ENCODE measurements around the gene GRXCR2.
"Not testable (repeated sequence)": the region's sequence is repeated elsewhere in the genome, so short reads cannot be mapped to it uniquely, and the experiment has no call there.

Gene GRXCR2, protein sequence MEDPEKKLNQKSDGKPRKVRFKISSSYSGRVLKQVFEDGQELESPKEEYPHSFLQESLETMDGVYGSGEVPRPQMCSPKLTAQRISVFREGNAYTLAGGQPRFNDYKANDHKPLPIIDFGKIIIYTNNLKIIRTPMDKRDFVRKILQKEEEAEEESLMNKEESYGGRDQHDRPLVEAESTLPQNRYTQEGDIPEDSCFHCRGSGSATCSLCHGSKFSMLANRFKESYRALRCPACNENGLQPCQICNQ

DNA sequence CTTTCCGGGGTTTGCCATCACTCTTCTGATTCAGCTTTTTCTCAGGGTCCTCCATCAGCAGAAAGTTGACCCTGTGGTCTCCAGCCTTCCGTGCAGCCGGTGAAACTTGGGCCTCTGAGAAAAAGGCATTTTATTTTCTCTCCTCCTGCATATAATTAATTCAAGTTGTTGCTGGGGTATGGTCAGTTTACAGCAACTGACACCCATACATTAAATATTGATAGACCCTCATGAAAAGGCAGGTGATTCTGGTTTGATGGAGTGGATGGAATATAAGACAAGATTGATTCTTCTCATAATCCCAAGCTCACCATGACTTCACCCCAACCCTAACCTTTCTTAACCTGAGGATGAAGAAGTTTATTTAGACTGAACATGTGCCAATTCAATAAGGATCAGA lies at the start of gene GRXCR2:
Gene GRXCR2, minus strand, starts transcription at position 101 of the 400 bp plus-strand sequence. Its CDS starts 46 bp downstream, at position 55.
- in situ Hi-C loops (cut with MboI; ENCODE audit: low sequenced_read_pairs): no loop called here

DNA sequence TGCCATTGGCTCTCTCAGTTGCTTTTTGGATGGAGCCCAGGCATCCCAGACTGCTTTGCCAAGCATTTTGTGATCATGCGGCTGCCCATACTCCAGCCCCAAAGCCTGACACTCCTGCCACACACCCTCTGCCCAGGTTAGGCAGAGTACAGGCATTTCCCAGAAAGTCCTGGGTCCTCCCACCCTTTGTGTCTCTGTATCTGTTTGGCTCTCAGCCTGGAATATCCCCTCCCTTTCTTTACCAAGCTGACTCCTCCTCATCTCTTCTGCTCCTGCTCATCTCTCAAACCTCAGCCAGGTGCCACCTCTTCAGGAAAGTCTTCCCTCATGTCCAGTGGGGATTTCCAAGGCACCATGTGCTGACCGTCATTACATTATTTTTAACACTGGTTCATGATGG lies 49.2 kb upstream of the GRXCR2 start:
- in situ Hi-C loops (cut with MboI; ENCODE audit: low sequenced_read_pairs): no loop called here

DNA sequence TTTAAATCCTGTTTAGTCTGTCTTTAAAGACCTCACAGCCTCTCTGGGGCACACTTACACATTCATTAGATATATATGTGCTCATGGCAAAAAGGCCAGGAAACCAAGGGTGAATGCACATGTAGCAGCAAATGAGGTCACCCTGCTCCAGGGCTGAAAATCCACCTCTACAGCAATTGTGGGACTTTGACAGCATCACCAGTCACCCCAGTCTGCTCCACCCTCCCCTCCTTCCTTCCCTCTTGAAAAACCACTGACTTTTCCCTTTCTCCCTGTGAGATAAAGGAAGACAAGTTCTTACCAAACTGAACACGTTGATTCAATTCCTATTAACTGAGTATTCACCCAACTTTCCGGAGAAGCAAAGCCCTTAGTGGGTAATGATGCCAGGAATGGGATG lies 48.4 kb upstream of the GRXCR2 start:
- in situ Hi-C loops (cut with MboI; ENCODE audit: low sequenced_read_pairs): no loop called here

DNA sequence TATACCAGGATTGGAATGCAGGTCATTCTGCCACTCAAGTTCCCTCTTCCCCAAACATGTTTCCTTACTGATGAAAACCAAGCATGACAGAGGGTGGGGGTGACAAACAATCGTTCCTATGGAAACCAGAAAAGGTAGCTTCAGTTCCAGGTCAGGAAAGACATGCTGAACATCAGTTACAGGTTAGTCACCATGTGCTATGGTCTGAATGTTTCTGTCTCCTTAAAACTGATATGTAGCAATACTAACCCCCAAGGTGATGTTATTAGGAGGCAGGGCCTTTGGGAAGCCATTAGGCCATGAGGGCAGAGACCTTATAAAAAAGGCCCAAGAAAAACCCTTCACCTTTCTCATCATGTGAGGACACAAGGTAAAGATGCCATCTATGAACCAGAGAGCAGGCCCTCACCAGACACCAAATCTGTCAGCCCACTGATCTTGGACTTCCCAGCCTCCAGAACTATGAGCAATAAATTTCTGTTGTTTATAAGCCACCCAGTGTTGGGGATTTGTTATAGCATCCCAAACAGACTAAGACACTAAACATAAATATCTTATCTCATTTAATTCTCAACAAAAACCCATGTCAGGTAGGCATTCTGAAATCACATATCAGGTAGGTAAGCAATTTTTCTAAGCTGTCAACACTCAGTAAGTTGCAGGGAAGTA lies 47.9 kb upstream of the GRXCR2 start:
- in situ Hi-C loops (cut with MboI; ENCODE audit: low sequenced_read_pairs): no loop called here

DNA sequence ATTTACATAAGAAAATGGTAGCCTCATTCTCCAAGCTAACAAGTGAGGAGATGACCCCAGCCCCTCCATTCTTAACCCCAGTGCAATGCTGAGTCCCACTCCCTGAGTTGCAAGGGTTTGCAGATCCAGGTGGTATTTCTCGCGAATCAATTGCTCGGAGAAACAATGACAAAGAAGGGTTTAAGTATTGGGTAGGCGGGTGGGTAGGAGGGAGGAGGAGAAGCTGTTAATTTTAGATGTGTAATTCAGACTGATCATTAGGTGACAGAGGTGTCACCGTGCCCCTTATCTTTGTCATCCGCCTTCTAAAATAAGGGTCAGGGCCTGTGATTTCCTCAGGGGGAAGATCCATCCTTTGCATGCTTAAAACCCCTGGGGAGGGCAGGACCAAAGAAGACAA lies 46.6 kb upstream of the GRXCR2 start:
- in situ Hi-C loops (cut with MboI; ENCODE audit: low sequenced_read_pairs): no loop called here

DNA sequence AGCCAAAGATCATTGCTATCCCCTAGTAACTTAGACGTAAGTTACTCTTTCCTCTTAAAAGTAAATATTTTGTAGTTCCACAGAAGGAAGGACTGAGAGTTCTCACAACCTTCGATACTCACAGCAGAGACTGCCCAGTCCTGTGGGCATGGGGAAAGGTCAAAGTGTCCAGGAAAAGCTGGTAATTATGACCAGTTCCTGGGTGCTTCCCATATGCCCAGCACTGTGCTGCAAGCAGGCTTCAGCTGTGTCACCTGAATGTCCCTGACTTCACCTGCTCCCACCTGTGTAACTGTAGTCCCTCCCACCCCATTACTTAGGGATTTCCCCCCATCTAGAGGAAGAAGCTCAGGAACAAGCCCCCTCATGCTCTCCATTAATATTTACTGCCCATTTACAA lies 45.6 kb upstream of the GRXCR2 start:
- in situ Hi-C loops (cut with MboI; ENCODE audit: low sequenced_read_pairs): no loop called here

DNA sequence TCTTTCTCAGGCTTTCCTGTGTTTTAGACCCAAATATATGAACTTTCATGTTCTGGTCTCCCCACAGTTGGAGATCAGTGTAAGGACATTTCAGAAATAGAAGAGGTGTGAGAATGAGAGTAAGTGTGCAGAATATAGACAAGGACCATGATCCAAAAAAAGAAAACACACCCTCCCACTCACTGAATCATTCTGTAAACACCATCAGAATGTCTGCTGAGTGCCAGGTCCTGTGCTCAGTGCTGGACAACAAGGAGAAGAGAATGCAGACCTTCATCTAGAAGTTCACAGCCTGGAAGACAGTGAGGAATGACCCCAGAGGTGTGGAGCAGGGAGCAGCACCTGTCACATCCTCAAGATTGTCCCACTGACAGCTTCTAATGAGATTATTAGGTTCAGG lies 44.5 kb upstream of the GRXCR2 start:
- in situ Hi-C loops (cut with MboI; ENCODE audit: low sequenced_read_pairs): no loop called here

DNA sequence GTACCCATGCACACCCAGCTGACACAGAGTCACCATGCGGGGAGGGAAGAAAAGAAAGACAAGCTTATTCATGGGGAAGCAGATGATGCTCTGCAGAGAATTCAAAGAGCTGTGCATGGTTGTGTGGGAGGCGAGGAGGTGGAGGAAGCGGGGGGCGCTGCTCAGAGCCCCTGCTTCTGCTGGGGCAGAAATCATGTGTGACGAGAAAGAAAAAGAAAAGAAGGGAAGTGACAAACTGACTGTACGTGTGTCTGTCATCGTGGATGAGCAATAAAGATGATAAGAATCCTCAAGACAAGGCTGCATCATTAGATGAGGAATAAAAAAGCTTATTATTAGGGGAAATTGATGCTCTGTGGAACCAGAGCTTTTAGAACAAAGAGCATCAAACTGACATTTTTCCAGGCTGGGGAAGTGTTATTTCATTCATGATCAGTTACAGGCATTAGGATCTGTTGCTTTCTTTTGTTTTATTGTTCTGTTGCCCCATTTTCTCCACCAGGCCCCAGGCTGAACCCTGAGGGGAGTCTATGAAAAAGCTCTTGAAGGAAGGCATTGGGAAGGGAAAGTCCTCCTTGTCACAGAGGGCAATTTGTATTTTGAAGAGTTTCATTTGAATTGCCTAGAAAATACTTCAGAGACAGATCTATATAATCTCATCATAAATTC lies 43.3 kb upstream of the GRXCR2 start:
- in situ Hi-C loops (cut with MboI; ENCODE audit: low sequenced_read_pairs): no loop called here

DNA sequence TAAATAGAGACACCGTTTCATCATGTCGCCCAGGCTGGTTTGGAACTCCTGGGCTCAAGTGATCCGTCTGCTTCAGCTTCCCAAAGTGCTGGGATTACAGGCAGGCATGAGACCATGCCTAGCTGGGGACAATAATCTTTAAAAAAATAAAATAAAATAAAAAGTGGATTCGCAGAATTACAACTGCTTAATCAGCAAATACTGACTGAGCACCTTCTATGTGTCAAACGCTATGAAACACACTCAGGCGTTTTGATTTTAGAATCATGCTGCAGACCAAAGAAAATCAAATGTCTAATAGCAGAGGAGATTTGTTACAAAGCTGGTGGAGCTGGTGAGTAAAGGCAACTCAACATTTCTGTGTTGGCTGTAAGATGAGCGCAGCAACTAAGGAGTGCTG lies 40.9 kb upstream of the GRXCR2 start:
- in situ Hi-C loops (cut with MboI; ENCODE audit: low sequenced_read_pairs): no loop called here

DNA sequence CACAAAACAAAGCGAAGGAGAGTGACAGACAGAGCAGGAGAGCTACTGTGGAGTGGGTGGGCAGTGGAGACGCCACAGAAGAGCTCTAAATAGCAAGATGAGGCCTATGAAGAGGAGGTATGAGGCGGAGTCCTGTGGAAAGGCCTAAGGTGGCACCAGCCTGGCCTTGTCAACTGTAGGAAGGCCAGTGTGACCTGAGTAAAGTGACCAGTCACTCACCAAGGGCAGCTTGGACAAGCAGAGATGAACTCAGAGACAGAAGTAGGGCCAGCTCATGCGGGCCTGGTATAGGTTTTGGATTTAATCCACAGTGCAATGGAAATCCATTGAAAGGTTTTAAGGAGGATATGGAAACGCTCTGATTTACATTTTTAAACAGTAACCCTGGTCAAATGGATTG lies 39.8 kb upstream of the GRXCR2 start:
- in situ Hi-C loops (cut with MboI; ENCODE audit: low sequenced_read_pairs): no loop called here

DNA sequence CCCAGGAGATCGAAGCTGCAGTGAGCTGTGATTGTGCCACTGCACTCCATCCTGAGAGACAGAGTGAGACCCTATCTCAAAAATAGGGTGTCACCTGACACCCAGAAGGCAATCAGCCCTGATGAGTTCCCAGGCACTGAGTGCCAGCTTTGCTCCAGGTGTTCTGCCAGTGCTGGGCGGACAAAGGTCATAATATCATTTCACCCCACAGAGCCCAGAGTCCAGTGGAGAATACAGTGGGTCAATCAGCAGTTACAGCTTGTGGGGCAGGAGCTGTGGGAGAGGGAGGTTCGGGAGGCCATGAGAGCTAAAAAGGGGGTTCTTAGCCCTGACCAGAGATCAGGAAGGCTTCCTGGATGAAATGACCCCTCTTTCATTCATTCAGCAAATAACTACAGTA lies 39.2 kb upstream of the GRXCR2 start:
- in situ Hi-C loops (cut with MboI; ENCODE audit: low sequenced_read_pairs): no loop called here

DNA sequence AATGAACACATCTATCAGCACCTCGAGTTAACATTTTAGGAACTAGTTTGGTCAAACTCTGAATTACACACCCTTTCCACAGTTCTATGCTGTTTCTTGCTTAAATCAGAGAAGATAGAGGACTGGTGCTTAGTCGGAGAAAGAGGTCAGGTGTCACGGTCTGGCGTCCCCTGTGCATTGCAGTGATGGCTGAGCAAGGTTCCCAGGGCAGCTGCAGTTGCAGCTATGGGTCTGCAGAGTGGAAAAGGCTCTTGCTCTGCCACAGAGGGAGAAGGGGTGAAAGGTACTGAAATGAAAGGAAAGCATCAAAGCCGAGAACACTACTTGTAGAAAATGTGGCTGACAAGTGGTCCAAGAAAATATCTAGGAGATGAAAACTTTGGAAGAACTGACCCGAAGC lies 38.4 kb upstream of the GRXCR2 start:
- in situ Hi-C loops (cut with MboI; ENCODE audit: low sequenced_read_pairs): no loop called here

DNA sequence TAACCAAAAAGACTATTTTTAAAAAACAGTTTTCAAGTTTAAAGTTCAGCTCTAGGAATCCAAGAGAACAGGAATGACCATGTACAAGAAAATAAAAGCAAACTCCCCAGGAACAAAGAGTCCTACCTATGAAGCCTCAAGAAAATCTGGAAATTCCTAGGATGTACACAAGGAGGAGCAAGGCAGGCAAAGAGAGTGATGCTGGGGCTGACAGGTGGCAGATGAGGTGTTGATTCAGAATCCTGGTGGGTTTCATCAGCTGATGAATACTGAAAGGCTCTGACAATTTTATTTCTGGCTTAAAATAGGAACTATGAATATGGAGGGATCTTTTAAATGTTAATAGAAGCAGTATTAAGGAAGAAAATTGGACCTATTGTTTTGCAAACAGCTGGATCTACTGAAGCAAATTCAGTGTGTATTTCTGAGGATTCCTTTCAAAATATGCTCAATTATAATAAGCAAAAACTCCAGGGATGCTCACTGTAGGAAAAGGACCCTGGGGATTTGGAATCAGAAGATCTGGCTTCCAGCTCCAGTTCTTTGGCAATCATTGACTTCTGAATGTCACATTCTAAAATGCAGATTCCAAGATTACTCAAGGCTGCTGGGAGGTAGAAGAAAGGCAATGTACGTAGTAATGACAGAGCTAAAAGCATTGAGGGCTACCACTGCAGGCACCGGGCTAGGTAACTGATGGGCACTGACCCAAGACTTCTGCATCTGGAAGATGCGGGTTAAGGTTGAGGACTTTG lies 35.6 kb upstream of the GRXCR2 start:
- in situ Hi-C loops (cut with MboI; ENCODE audit: low sequenced_read_pairs): no loop called here

DNA sequence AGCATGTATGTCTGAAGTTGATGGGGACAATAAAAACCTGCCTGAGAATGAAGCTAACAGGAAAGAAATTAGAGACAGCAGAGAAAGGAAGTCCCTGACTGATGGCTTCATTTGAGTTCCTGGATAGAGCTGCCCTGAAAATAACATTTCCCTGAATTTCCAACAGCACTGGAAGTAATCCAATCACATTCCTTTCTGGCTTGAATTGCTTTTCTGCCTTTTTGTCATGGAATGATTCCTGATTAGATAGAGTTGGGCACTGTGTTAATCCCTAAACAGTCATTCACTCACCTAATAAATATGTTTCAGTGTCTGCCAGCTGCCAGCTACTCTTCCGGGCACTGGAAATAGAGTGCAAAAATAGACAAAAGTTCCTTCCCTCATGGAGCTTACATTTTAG lies 33.6 kb upstream of the GRXCR2 start:
- in situ Hi-C loops (cut with MboI; ENCODE audit: low sequenced_read_pairs): no loop called here

DNA sequence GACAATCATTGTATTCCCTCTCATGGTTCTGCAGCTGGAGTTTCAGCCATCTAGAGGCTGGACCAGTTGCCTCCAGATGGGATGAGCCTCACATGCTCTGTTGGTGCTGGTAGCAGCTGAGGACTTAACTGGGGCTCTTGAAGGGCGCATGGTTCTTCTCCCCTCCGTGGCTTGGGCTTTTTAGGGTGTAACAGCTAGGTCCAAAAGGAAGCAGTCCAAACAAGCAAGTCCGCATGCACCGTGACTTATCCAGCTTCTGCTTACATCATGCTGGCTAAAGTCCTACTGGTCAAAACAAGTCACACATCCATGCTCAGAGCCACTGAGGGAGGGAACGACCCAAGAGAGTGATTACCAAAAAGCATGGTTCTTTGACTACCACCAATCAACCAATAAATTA lies 31.9 kb upstream of the GRXCR2 start:
- in situ Hi-C loops (cut with MboI; ENCODE audit: low sequenced_read_pairs): no loop called here

DNA sequence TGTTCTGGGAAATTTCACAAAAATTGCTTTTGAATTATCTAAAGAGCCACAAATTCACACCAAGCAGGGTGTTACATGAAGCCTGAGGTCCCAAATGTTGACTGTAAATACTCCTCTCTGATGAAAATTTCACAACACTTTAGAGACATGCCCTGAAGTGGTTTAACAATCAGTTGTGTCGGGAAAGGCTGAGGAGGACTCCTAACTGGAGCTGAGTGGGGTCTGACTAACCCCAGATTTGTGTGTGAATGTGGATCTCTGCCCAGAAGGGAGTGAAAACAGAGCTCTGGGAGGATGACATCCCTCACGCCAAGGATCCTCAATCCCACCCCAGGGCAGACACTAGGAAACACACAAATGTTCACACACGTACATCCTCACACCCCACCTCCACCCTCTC lies 31.1 kb upstream of the GRXCR2 start:
- in situ Hi-C loops (cut with MboI; ENCODE audit: low sequenced_read_pairs): no loop called here

DNA sequence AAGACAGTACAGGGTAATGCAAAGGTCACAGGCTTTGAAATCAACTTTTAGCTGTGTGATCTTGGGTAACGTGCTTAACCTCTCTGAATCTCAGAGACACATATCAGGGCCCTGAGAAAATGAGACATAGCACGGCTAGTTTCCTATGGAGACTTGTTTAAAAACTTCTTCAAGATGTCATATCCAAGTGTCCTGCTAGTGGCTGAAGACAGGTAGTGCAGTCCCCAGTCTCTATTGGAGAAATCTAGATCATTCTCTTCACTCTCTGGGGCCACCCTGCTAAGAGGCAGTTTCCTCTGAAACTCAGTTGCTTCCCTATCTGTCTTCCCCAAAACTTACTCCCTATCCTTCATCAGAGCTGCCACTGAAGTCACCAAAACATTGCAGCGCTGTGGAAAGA lies 30.3 kb upstream of the GRXCR2 start:
- in situ Hi-C loops (cut with MboI; ENCODE audit: low sequenced_read_pairs): no loop called here

DNA sequence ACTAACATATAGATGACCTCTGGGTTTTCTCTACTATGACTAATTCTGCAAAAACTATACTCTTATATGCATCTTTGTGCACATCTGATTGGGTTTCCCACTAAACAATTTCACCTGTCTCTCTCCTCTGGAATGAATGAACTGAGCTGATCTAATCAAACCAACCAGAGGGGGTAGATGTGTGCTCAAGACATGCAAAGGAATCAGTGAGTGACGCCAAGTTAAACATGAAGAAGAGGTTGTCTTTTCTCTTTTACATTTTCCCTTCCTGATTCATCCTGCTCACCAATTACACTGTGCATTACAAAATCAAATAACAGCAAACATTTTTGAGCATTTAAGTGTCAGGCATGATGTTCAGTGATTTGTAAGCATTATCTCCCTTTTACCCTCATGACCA lies 29.6 kb upstream of the GRXCR2 start:
- in situ Hi-C loops (cut with MboI; ENCODE audit: low sequenced_read_pairs): no loop called here

DNA sequence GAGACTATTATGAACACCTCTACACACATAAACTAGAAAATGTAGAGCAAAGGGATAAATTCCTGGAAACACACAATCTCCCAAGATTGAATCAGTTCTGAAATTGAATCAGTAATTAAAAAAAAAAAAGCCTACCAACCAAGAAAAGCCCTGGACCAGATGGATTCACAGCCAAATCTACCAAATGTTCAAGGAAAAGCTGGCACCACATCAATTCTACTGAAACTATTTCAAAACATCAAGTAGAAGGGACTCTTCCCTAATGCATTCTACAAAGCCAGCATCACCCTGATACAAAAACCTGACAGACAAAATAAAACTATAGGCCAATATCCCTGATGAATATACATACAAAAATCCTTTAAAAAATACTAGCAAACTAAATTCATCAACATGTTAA lies 25.4 kb upstream of the GRXCR2 start:
- in situ Hi-C loops (cut with MboI; ENCODE audit: low sequenced_read_pairs): no loop called here

DNA sequence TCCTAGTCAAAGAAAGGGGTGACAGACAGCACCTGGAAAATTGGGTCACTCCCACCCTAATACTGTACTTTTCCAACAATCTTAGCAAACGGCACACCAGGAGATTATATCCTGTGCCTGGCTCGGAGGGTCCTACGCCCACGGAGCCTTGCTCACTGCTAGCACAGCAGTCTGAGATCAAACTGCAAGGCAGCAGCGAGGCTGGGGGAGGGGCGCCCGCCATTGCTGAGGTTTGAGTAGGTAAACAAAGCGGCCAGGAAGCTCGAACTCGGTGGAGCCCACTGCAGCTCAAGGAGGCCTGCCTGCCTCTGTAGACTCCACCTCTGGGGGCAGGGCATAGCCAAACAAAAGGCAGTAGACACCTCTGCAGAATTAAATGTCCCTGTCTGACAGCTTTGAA lies 18.6 kb upstream of the GRXCR2 start:
- in situ Hi-C loops (cut with MboI; ENCODE audit: low sequenced_read_pairs): not testable (repeated sequence)

DNA sequence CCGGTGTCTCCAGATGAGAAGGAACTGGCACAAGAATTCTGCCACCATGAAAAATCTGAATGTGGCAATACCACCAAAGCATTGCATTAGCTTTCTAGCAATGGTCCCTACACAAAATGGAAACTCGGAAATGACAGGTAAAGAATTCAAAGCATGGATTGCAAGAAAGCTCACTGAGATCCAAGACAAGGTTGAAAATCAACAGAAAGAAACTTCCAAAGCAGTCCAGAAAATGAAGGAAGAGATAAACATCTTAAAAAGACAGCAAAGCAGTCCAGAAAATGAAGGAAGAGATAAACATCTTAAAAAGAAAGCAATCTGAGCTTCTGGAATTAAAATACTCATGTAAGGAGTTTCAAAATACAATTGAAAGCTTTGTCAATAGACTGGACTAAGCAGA lies 16.8 kb upstream of the GRXCR2 start:
- in situ Hi-C loops (cut with MboI; ENCODE audit: low sequenced_read_pairs): no loop called here
